D721Med (cell line): ENCODE results near the gene CHRNB1.

Source experiments
- DNase-seq: peaks from one replicate; pipeline ENCODE4 v3.0.0; 2011; ENCODE audit warnings: low spot score; ENCODE audit not compliant: insufficient read length
- FAIRE-seq: peaks from 2 replicates; lab custom pipeline; 2011; peaks lifted over from hg19 to GRCh38; lab: Jason Lieb, UNC
- CTCF ChIP-seq: IDR thresholded peaks from 2 replicates; pipeline ENCODE4 v1.5.1; 2012; ENCODE audit warnings: mild to moderate bottlenecking, control low read depth; ENCODE audit not compliant: insufficient read depth; ENCODE audit errors: missing control alignments

CHRNB1 gene

GRCh38 chr17:7444682-7445618 lies at the start of gene CHRNB1:
CHRNB1 (plus strand) TSS chr17:7445061; CDS start chr17:7445128, 67 bp downstream.
- TF ChIP-seq CTCF = no peak
- FAIRE-seq = no peak
- DNase-seq = no peak

GRCh38 chr17:7396147-7396546 lies 48.7 kb upstream of the CHRNB1 start:
- no peak for FAIRE-seq
- no peak for DNase-seq
- no peak for TF ChIP-seq CTCF

GRCh38 chr17:7398612-7399011 lies 46.2 kb upstream of the CHRNB1 start:
- no peak for TF ChIP-seq CTCF
- FAIRE-seq (no peak), DNase-seq (no peak)

- FAIRE-seq (no peak), DNase-seq (no peak)
- TF ChIP-seq CTCF = no peak
Measured at GRCh38 chr17:7403043-7403726, 41.7 kb upstream of the CHRNB1 start.

- DNase-seq (no peak), FAIRE-seq (no peak)
- TF ChIP-seq CTCF = no peak
Measured at GRCh38 chr17:7403727-7403976, 41.2 kb upstream of the CHRNB1 start.

GRCh38 chr17:7403977-7404736 lies 40.7 kb upstream of the CHRNB1 start, which contains the start of gene TMEM256:
TMEM256 (minus strand) TSS chr17:7404097; CDS start chr17:7404084, 13 bp downstream.
- DNase-seq (peak; percentile 66), FAIRE-seq (no peak)
- no peak for TF ChIP-seq CTCF
